Panc1 (cell line): Measurements from ENCODE around the gene SPDYC.

Experiments used
- CTCF ChIP-seq: fragments of 450-650 bp; IDR thresholded peaks from 2 replicates; pipeline ENCODE4 v1.5.1; 2017; ENCODE audit warnings: mild to moderate bottlenecking
- SIN3A ChIP-seq: IDR thresholded peaks from 2 replicates; pipeline ENCODE4 v1.6.1; 2012; ENCODE audit warnings: low read depth, mild to moderate bottlenecking, low read length, moderate library complexity, borderline replicate concordance; ENCODE audit not compliant: insufficient read depth

GRCh38 chr11:65183201-65183891 is 13.3 kb downstream of the SPDYC start:
- no peak for TF ChIP-seq CTCF
- TF ChIP-seq SIN3A, result no peak
